Right lobe of liver (tissue), 4 donors: Measurements from ENCODE around the gene CENPF.
"Not testable (repeated sequence)": the region's sequence is repeated elsewhere in the genome, so short reads cannot be mapped to it uniquely, and the experiment has no call there.

Experiments
- POLR2A ChIP-seq: fragments of 450-650 bp; IDR thresholded peaks from one replicate; pipeline ENCODE4 v1.6.1; 2017; ENCODE audit warnings: antibody characterized with exemption, mild to moderate bottlenecking
- TF ChIP-seq, protein P1 (sequence below), 4 donors: fragments of 200-600 bp in 3 of 4; fragments of 450-650 bp in 1 of 4; IDR thresholded peaks; one replicate each; pipeline versions ENCODE4 v1.5.1 to v1.8.0; 2016 to 2022; ENCODE audit warnings: antibody characterized with exemption in 4 of 4, mild to moderate bottlenecking in 2 of 4
- donor health status: DM: no; HTN: no; CAD: no.
- donor health status: DM: no; HTN: no; CAD: no.
- donor health status: DM: no; HTN: yes; CAD: no.

- TF ChIP-seq, protein P1, sequence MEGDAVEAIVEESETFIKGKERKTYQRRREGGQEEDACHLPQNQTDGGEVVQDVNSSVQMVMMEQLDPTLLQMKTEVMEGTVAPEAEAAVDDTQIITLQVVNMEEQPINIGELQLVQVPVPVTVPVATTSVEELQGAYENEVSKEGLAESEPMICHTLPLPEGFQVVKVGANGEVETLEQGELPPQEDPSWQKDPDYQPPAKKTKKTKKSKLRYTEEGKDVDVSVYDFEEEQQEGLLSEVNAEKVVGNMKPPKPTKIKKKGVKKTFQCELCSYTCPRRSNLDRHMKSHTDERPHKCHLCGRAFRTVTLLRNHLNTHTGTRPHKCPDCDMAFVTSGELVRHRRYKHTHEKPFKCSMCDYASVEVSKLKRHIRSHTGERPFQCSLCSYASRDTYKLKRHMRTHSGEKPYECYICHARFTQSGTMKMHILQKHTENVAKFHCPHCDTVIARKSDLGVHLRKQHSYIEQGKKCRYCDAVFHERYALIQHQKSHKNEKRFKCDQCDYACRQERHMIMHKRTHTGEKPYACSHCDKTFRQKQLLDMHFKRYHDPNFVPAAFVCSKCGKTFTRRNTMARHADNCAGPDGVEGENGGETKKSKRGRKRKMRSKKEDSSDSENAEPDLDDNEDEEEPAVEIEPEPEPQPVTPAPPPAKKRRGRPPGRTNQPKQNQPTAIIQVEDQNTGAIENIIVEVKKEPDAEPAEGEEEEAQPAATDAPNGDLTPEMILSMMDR (IDR thresholded peaks at IDR 0.05): not testable (repeated sequence)
- not testable (repeated sequence) for TF ChIP-seq POLR2A
Measured at GRCh38 chr1:214607492-214608215, 4.7 kb downstream of the CENPF start.
